H9 (cell line): ENCODE measurements around the gene OR4D1. TPM values are rescaled to one million over a fixed set of nuclear protein-coding genes. Genes with fewer than 3 reads are reported as not detected.

Experiments used
- DNase-seq: peaks from one replicate; pipeline ENCODE4 v3.0.0-alpha.2; 2017
- H2AFZ ChIP-seq: one replicate; pipeline ENCODE4 v1.6.1; 2013; ENCODE audit warnings: mild to moderate bottlenecking, low read length, control low read depth, moderate library complexity
- H2AK5ac ChIP-seq: 2 replicates; pipeline ENCODE4 v1.6.1; 2013; ENCODE audit warnings: low read length, control low read depth, mixed read lengths; ENCODE audit not compliant: insufficient read length
- H2BK120ac ChIP-seq: one replicate; pipeline ENCODE4 v1.6.1; 2013; ENCODE audit warnings: low read depth, mild to moderate bottlenecking, low read length, control low read depth, inconsistent platforms; ENCODE audit not compliant: poor library complexity, severe bottlenecking
- H2BK12ac ChIP-seq: 2 replicates; pipeline ENCODE4 v1.6.1; 2013; ENCODE audit warnings: low read length, control low read depth, mixed read lengths, low read depth; ENCODE audit not compliant: insufficient read length
- H2BK15ac ChIP-seq: 2 replicates; pipeline ENCODE4 v1.6.1; 2013; ENCODE audit warnings: low read depth, low read length, control low read depth
- H2BK20ac ChIP-seq: one replicate; pipeline ENCODE4 v1.6.1; 2013; ENCODE audit warnings: low read depth, mild to moderate bottlenecking, low read length, control low read depth, inconsistent platforms; ENCODE audit not compliant: poor library complexity, severe bottlenecking
- H2BK5ac ChIP-seq: 2 replicates; pipeline ENCODE4 v1.6.1; 2013; ENCODE audit warnings: low read length, control low read depth, mixed read lengths; ENCODE audit not compliant: insufficient read length
- H3K14ac ChIP-seq: 2 replicates; pipeline ENCODE4 v1.6.1; 2013; ENCODE audit warnings: low read length, control low read depth; ENCODE audit not compliant: insufficient read depth
- H3K18ac ChIP-seq: 2 replicates; pipeline ENCODE4 v1.6.1; 2013; ENCODE audit warnings: low read depth, mild to moderate bottlenecking, mixed read lengths, low read length, control low read depth; ENCODE audit not compliant: insufficient read length
- H3K23ac ChIP-seq: 2 replicates; pipeline ENCODE4 v1.6.1; 2013; ENCODE audit warnings: low read length, control low read depth, mixed read lengths, low read depth; ENCODE audit not compliant: insufficient read length
- H3K23me2 ChIP-seq: 2 replicates; pipeline ENCODE4 v1.6.1; 2013; ENCODE audit warnings: low read depth, mild to moderate bottlenecking, mixed read lengths, low read length, control low read depth; ENCODE audit not compliant: insufficient read length, poor library complexity, severe bottlenecking
- H3K27ac ChIP-seq: 2 replicates; pipeline ENCODE4 v1.5.1; 2013; ENCODE audit warnings: low read length, control low read depth, mixed read lengths, low read depth; ENCODE audit not compliant: insufficient read length
- H3K27me3 ChIP-seq: 2 replicates; pipeline ENCODE4 v1.6.1; 2013; ENCODE audit warnings: low read length, control low read depth, inconsistent platforms; ENCODE audit not compliant: insufficient read depth
- H3K4ac ChIP-seq: 2 replicates; pipeline ENCODE4 v1.6.1; 2013; ENCODE audit warnings: low read depth, mild to moderate bottlenecking, control low read depth, inconsistent platforms, low read length, moderate library complexity
- H3K4me1 ChIP-seq: 2 replicates; pipeline ENCODE4 v1.6.1; 2013; ENCODE audit warnings: low read length, control low read depth, inconsistent platforms; ENCODE audit not compliant: insufficient read depth
- H3K4me2 ChIP-seq: 2 replicates; pipeline ENCODE4 v1.6.1; 2013; ENCODE audit warnings: low read length, control low read depth, mixed read lengths; ENCODE audit not compliant: insufficient read length, insufficient read depth
- H3K56ac ChIP-seq: 2 replicates; pipeline ENCODE4 v1.6.1; 2013; ENCODE audit warnings: low read depth, mild to moderate bottlenecking, mixed read lengths, low read length, control low read depth; ENCODE audit not compliant: insufficient read length
- H3K79me1 ChIP-seq: 2 replicates; pipeline ENCODE4 v1.6.1; 2013; ENCODE audit warnings: low read depth, mild to moderate bottlenecking, moderate library complexity, low read length, control low read depth, inconsistent platforms; ENCODE audit not compliant: insufficient read depth, poor library complexity, severe bottlenecking
- H3K79me2 ChIP-seq: 2 replicates; pipeline ENCODE4 v1.6.1; 2013; ENCODE audit warnings: low read length, control low read depth, inconsistent platforms; ENCODE audit not compliant: insufficient read depth
- H3K9ac ChIP-seq: 2 replicates; pipeline ENCODE4 v1.6.1; 2013; ENCODE audit warnings: low read length, control low read depth, mixed read lengths; ENCODE audit not compliant: insufficient read length; ENCODE audit errors: extremely low read depth
- H3K9me3 ChIP-seq: one replicate; pipeline ENCODE4 v1.6.1; 2013; ENCODE audit warnings: low read depth, low read length, inconsistent platforms; ENCODE audit not compliant: control insufficient read depth
- H3T11ph ChIP-seq: one replicate; pipeline ENCODE4 v1.6.1; 2013; ENCODE audit warnings: mild to moderate bottlenecking, low read length, control low read depth, inconsistent platforms
- H4K20me1 ChIP-seq: one replicate; pipeline ENCODE4 v1.6.1; 2013; ENCODE audit not compliant: control insufficient read depth, insufficient read length, insufficient read depth
- H4K5ac ChIP-seq: 2 replicates; pipeline ENCODE4 v1.6.1; 2013; ENCODE audit warnings: low read depth, mild to moderate bottlenecking, mixed read lengths, low read length, control low read depth; ENCODE audit not compliant: insufficient read length
- H4K8ac ChIP-seq: replicated peaks from 2 replicates; pipeline ENCODE4 v1.6.1; 2013; ENCODE audit warnings: low read length, control low read depth, mixed read lengths, low read depth; ENCODE audit not compliant: insufficient read length
- H4K91ac ChIP-seq: 2 replicates; pipeline ENCODE4 v1.6.1; 2013; ENCODE audit warnings: low read depth, mild to moderate bottlenecking, moderate library complexity, mixed read lengths, low read length, control low read depth; ENCODE audit not compliant: insufficient read length
- H3K27ac Mint-ChIP-seq, 3 experiments: 2 replicates in 2 of 3; 3 replicates in 1 of 3; pipeline ENCODE4 v1.8.0; 2020 to 2021; ENCODE audit warnings: mixed read lengths in 3 of 3, mild to moderate bottlenecking in 1 of 3, moderate library complexity in 1 of 3
- H3K27me3 Mint-ChIP-seq: 2 replicates; pipeline ENCODE4 v1.8.0; 2021; ENCODE audit warnings: low read depth, mild to moderate bottlenecking, moderate library complexity, mixed read lengths
- H3K36me3 Mint-ChIP-seq, 3 experiments: 2 replicates in 2 of 3; 3 replicates in 1 of 3; pipeline ENCODE4 v1.8.0; 2020 to 2021; ENCODE audit warnings: low read depth in 3 of 3, mixed read lengths in 3 of 3; ENCODE audit not compliant: insufficient read depth in 1 of 3
- H3K4me1 Mint-ChIP-seq, 2 experiments: 2 replicates each; pipeline ENCODE4 v1.8.0; 2020; ENCODE audit warnings: mixed read lengths in 2 of 2
- H3K4me3 Mint-ChIP-seq, 2 experiments: 2 replicates in 1 of 2; 3 replicates in 1 of 2; pipeline ENCODE4 v1.8.0; 2020 to 2021; ENCODE audit warnings: mild to moderate bottlenecking in 2 of 2, mixed read lengths in 2 of 2, moderate library complexity in 1 of 2
- H3K9me3 Mint-ChIP-seq, 2 experiments: 2 replicates in 1 of 2; 3 replicates in 1 of 2; pipeline ENCODE4 v1.8.0; 2020; ENCODE audit warnings: mild to moderate bottlenecking in 2 of 2, mixed read lengths in 2 of 2, moderate library complexity in 1 of 2
- WGBS: extraction: QIAGEN DNeasy Blood & Tissue Kit; methylation state at CpG from one replicate; pipeline ENCODE4 v1.1.7; 2013; ENCODE audit warnings: missing lambda C conversion rate, low lambda C conversion rate, mixed read lengths; ENCODE audit not compliant: insufficient read length; ENCODE audit errors: extremely low coverage; 5-methylcytosine and 5-hydroxymethylcytosine counted together
- total RNA-seq: library from RNA; stranded (reverse); gene quantifications from 2 replicates; pipeline ENCODE4 v1.2.1, GENCODE V29; 2021
- TF ChIP-seq, protein P1 (sequence below): fragments of 200-600 bp; sonication (generic); conservative IDR thresholded peaks from 3 replicates; pipeline ENCODE4 v1.8.0; 2021; ENCODE audit warnings: antibody characterized with exemption, mild to moderate bottlenecking

The OR4D1 gene
- total RNA-seq, 1 experiment from 2014 or later = 0.11 TPM

DNA sequence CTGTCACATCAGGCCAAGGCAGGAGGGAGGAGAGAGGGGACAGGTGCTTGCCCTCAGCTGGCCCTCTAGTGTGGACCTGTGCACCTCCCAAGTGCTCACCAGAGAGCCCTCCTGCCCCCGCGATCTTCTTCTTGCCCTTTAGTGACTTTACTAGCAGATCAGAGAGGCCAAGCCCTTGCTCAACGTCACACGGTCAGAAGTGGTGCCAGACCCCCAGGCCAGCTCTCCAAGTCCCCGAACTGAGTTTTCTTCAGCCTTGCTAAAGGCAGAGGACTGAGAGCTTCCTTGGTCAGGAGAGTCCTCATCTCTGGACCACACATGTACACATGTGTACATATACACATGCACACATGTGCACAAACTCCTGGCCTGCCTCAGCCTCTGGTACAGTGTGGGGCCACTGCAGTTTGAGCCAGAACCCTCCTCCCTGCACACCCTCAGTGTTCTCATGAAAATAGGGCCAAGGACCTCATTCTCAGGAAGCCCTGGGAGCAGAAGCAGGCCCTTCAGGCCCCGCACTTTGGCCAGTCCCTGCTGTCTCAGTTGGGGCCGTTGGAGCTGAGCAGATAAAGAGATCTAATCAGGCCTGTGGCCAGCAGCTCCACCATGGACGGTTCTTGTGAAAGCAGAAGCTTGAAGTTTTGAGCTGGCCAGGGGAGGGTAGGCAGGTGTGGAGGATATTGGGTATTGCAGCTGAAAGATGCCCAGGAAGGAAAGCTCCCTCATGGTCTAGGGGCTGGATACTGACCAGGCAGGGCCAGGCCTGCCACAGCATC is 37.0 kb downstream of the OR4D1 start:
- H3K27ac ChIP-seq = no peak overlapping the region
- Mint-ChIP-seq H3K4me1 (peaks cover 7 to 8% of the 10 kb centered on the region in 2 experiments; a peak in 3 of 4 replicates), H3K9me3 (no peaks in the 10 kb centered on the region; a peak in 1 of 5 replicates), H3K4me3 (no peak overlapping the region), H3K27me3 (peaks cover 14% of the 10 kb centered on the region), H3K36me3 (no peaks in the 10 kb centered on the region), H3K27ac (no peak overlapping the region)
- TF ChIP-seq, protein P1, sequence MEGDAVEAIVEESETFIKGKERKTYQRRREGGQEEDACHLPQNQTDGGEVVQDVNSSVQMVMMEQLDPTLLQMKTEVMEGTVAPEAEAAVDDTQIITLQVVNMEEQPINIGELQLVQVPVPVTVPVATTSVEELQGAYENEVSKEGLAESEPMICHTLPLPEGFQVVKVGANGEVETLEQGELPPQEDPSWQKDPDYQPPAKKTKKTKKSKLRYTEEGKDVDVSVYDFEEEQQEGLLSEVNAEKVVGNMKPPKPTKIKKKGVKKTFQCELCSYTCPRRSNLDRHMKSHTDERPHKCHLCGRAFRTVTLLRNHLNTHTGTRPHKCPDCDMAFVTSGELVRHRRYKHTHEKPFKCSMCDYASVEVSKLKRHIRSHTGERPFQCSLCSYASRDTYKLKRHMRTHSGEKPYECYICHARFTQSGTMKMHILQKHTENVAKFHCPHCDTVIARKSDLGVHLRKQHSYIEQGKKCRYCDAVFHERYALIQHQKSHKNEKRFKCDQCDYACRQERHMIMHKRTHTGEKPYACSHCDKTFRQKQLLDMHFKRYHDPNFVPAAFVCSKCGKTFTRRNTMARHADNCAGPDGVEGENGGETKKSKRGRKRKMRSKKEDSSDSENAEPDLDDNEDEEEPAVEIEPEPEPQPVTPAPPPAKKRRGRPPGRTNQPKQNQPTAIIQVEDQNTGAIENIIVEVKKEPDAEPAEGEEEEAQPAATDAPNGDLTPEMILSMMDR = no peak
- H3K14ac ChIP-seq = no peak overlapping the region
- no peak overlapping the region for H3K23ac ChIP-seq
- H3K4me2 ChIP-seq = no peak overlapping the region
- H2AK5ac ChIP-seq = no peak overlapping the region
- no peaks in the 10 kb centered on the region for H4K20me1 ChIP-seq
- H4K5ac ChIP-seq = no peak overlapping the region
- no peak overlapping the region for H3K9ac ChIP-seq
- no peak for DNase-seq
- H3K9me3 ChIP-seq = no peaks in the 10 kb centered on the region
- no peak overlapping the region for H3K18ac ChIP-seq
- no peaks in the 10 kb centered on the region for H3K4me1 ChIP-seq
- H3K79me2 ChIP-seq = no peaks in the 10 kb centered on the region
- no peak overlapping the region for H3K56ac ChIP-seq
- no peak overlapping the region for H4K8ac ChIP-seq
- H2BK5ac ChIP-seq = no peak overlapping the region
- H3T11ph ChIP-seq = no peak overlapping the region
- no peaks in the 10 kb centered on the region for H3K23me2 ChIP-seq
- no peak overlapping the region for H3K4ac ChIP-seq
- no peak overlapping the region for H2BK12ac ChIP-seq
- no peak overlapping the region for H2BK15ac ChIP-seq
- WGBS = no CpG with 5 or more reads among the region's 8 CpGs
- H2BK20ac ChIP-seq = no peak overlapping the region
- H4K91ac ChIP-seq = no peak overlapping the region
- no peak overlapping the region for H2BK120ac ChIP-seq
- no peaks in the 10 kb centered on the region for H3K79me1 ChIP-seq
- no peak overlapping the region for H2AFZ ChIP-seq
- no peaks in the 10 kb centered on the region for H3K27me3 ChIP-seq
